CD4-positive, alpha-beta T cell (primary cell): Measurements from ENCODE around the gene PPP1R13B. TPM values are rescaled to one million over a fixed set of nuclear protein-coding genes. Genes with fewer than 3 reads are reported as not detected.
"Not testable (repeated sequence)": the region's sequence is repeated elsewhere in the genome, so short reads cannot be mapped to it uniquely, and the experiment has no call there.

ENCODE experiments used
- ATAC-seq: fragments of 200-7000 bp; cut with Tn5 transposase; one replicate; pipeline ENCODE4 v1.10.0; 2022; ENCODE audit warnings: mild to moderate bottlenecking; ENCODE audit not compliant: poor library complexity
- CTCF ChIA-PET: fragments of 350-600 bp; sonication (Branson Sonifier 250); formaldehyde crosslinking; loops from one replicate; lab custom pipeline; 2021; ENCODE audit warnings: antibody characterized with exemption, inconsistent platforms; lab: Charles Lee
- POLR2A ChIA-PET: fragments of 350-600 bp; sonication (Branson Sonifier 250); formaldehyde crosslinking; loops from one replicate; lab custom pipeline; 2021; ENCODE audit warnings: antibody characterized with exemption, inconsistent platforms; lab: Charles Lee
- DNase-seq, 14 experiments: peaks; one replicate each; pipeline ENCODE4 v3.0.0-alpha.2; 2013 to 2020; ENCODE audit warnings: mixed read lengths in 2 of 14
- H3K27ac ChIP-seq, 2 donors: one replicate each; pipeline versions ENCODE4 v1.5.1 to v1.7.0; 2013; ENCODE audit warnings: low read length in 2 of 2, low read depth in 1 of 2, mild to moderate bottlenecking in 1 of 2
- H3K27me3 ChIP-seq, 2 experiments: 1 replicate in 1 of 2; 2 replicates in 1 of 2; pipeline versions ENCODE4 v1.6.1 to v1.7.0; 2013; ENCODE audit warnings: low read length in 2 of 2, control low read depth in 1 of 2, mild to moderate bottlenecking in 1 of 2, moderate library complexity in 1 of 2; ENCODE audit not compliant: insufficient read depth in 2 of 2, control insufficient read depth in 1 of 2
- H3K36me3 ChIP-seq: one replicate; pipeline ENCODE4 v1.6.1; 2013; ENCODE audit warnings: low read length, control low read depth; ENCODE audit not compliant: insufficient read depth
- H3K4me1 ChIP-seq: one replicate; pipeline ENCODE4 v1.6.1; 2013; ENCODE audit warnings: low read length, control low read depth; ENCODE audit not compliant: insufficient read depth
- H3K4me3 ChIP-seq: one replicate; pipeline ENCODE4 v1.5.1; 2013; ENCODE audit warnings: mild to moderate bottlenecking, low read length, moderate library complexity
- H3K9me3 ChIP-seq, 2 experiments: 1 replicate in 1 of 2; 2 replicates in 1 of 2; pipeline versions ENCODE4 v1.6.1 to v1.7.0; 2013; ENCODE audit warnings: low read length in 2 of 2, mild to moderate bottlenecking in 2 of 2, control low read depth in 1 of 2, moderate library complexity in 1 of 2; ENCODE audit not compliant: control insufficient read depth in 1 of 2, insufficient read depth in 1 of 2
- H3K27ac Mint-ChIP-seq: one replicate; pipeline ENCODE4 v1.8.0; 2020; ENCODE audit warnings: mixed read lengths
- H3K27me3 Mint-ChIP-seq: one replicate; pipeline ENCODE4 v1.8.0; 2021; ENCODE audit warnings: mixed read lengths
- H3K36me3 Mint-ChIP-seq: one replicate; pipeline ENCODE4 v1.8.0; 2021; ENCODE audit warnings: low read depth, mixed read lengths
- H3K4me1 Mint-ChIP-seq: one replicate; pipeline ENCODE4 v1.8.0; 2021; ENCODE audit warnings: low read depth, mixed read lengths
- H3K4me3 Mint-ChIP-seq: one replicate; pipeline ENCODE4 v1.8.0; 2020; ENCODE audit warnings: mild to moderate bottlenecking, mixed read lengths
- H3K9me3 Mint-ChIP-seq: one replicate; pipeline ENCODE4 v1.8.0; 2020; ENCODE audit warnings: mixed read lengths
- intact Hi-C, 2 experiments: fragments of 100-400 bp; cut with DNase I in 1 of 2; cut with micrococcal nuclease in 1 of 2; formaldehyde crosslinking; loops; one replicate each; pipeline versions ENCODE4 v1.15.1 to v1.9.0; 2023 to 2025; cut with DNase I, micrococcal nuclease
- total RNA-seq, 174 experiments: library from RNA in 2 of 174; stranded (reverse) in 2 of 174; gene quantifications; one replicate each; pipeline ENCODE4 v1.2.3 and lab custom pipeline; 2021 to 2026
- TF ChIP-seq, protein P1 (sequence below): fragments of 200-600 bp; IDR thresholded peaks from one replicate; pipeline ENCODE4 v1.8.0; 2022; ENCODE audit warnings: antibody characterized with exemption, mild to moderate bottlenecking

Gene PPP1R13B
- total RNA-seq, 2 experiments from 2014 or later, result 14.3 to 14.4 TPM

DNA sequence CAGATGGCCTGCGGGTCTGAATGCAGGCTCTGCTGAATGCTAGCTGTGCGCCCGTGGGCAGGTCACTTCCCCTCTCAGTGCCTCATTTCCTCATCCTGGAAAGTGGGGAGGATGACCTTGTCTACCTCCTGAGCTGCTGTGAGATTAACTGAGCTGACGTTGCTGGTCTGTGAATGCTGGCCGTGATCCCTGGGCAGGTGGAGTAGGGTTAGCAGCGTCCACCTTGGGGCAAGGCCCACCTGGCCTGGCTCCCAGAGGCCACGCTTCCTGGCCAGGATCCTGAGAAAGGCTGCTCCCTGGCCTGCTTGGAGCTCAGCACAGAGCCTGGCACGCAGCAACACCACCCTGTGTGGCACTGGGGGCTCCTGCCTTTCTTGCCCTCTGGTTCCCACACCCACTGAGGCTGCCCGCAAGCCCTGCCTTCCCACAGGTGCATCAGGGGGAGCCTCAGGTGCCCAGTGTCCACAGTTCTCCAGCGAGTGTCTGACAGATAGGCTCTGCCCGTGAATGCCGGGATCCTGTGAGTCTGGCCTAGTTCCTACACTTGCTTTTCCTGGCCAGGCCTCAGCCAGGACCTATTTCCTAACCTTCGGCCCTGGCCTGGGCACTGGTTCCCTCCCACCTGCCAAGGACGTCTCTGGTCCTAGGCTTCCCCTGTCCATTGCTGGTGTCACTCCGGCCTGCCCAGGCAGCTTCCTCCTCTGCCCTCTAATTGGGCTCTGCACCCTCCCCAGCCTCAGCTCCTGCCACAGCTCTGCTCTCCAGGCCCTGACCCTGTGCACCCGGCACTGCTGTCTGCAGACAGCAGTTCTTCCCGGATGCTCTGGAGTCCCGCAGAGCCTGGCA, 43.7 kb upstream of the PPP1R13B start:
- no peak for ATAC-seq
- H3K9me3 Mint-ChIP-seq, result no peaks in the 10 kb centered on the region
- POLR2A ChIA-PET, result no interaction called here

DNA sequence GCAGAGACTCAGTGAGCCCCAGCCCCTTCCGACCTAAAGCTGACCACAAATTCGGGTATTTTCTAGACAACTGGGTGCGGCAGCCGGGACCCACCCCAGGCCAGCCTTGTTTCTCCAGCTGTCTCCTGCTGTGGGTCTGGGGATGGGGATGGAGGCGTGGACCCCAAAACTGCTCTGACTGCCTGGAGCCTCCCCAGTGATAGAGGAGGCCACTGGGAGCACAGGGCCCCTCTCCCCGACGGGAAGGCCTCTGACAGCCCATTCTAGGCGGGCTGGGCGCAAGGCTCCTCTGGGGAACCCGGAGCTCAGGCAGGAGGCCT, 42.6 kb upstream of the PPP1R13B start:
- H3K27ac Mint-ChIP-seq, result no peak overlapping the region
- H3K4me3 Mint-ChIP-seq, result no peak overlapping the region
- ATAC-seq (no peak), DNase-seq (no peak)
- no peaks in the 10 kb centered on the region for H3K36me3 Mint-ChIP-seq
- POLR2A ChIA-PET, result no interaction called here
- H3K4me1 Mint-ChIP-seq, result no peaks in the 10 kb centered on the region
- no peak overlapping the region for H3K27ac ChIP-seq
- H3K4me1 ChIP-seq, result no peaks in the 10 kb centered on the region
- CTCF ChIA-PET, result no interaction called here
- H3K4me3 ChIP-seq, result no peak overlapping the region
- H3K27me3 ChIP-seq, result no peaks in the 10 kb centered on the region
- TF ChIP-seq, protein P1, sequence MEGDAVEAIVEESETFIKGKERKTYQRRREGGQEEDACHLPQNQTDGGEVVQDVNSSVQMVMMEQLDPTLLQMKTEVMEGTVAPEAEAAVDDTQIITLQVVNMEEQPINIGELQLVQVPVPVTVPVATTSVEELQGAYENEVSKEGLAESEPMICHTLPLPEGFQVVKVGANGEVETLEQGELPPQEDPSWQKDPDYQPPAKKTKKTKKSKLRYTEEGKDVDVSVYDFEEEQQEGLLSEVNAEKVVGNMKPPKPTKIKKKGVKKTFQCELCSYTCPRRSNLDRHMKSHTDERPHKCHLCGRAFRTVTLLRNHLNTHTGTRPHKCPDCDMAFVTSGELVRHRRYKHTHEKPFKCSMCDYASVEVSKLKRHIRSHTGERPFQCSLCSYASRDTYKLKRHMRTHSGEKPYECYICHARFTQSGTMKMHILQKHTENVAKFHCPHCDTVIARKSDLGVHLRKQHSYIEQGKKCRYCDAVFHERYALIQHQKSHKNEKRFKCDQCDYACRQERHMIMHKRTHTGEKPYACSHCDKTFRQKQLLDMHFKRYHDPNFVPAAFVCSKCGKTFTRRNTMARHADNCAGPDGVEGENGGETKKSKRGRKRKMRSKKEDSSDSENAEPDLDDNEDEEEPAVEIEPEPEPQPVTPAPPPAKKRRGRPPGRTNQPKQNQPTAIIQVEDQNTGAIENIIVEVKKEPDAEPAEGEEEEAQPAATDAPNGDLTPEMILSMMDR, result no peak
- intact Hi-C loops, result no loop called here
- no peaks in the 10 kb centered on the region for H3K9me3 Mint-ChIP-seq
- H3K36me3 ChIP-seq, result no peaks in the 10 kb centered on the region
- H3K27me3 Mint-ChIP-seq, result no peaks in the 10 kb centered on the region
- no peaks in the 10 kb centered on the region for H3K9me3 ChIP-seq

More for the DNA sequence above, 43.7 kb upstream of the PPP1R13B start:
- Histone ChIP-seq H3K9me3 (no peaks in the 10 kb centered on the region), H3K27ac (no peak overlapping the region), H3K4me1 (no peaks in the 10 kb centered on the region), H3K36me3 (no peaks in the 10 kb centered on the region), H3K4me3 (no peak overlapping the region), H3K27me3 (no peaks in the 10 kb centered on the region)
- CTCF ChIA-PET, result no interaction called here
- no peaks in the 10 kb centered on the region for H3K27me3 Mint-ChIP-seq
- H3K27ac Mint-ChIP-seq, result no peak overlapping the region
- H3K4me3 Mint-ChIP-seq, result no peak overlapping the region
- no peaks in the 10 kb centered on the region for H3K36me3 Mint-ChIP-seq
- intact Hi-C loops, result no loop called here
- no peaks in the 10 kb centered on the region for H3K4me1 Mint-ChIP-seq
- no peak for DNase-seq
- TF ChIP-seq, protein P1, result no peak

DNA sequence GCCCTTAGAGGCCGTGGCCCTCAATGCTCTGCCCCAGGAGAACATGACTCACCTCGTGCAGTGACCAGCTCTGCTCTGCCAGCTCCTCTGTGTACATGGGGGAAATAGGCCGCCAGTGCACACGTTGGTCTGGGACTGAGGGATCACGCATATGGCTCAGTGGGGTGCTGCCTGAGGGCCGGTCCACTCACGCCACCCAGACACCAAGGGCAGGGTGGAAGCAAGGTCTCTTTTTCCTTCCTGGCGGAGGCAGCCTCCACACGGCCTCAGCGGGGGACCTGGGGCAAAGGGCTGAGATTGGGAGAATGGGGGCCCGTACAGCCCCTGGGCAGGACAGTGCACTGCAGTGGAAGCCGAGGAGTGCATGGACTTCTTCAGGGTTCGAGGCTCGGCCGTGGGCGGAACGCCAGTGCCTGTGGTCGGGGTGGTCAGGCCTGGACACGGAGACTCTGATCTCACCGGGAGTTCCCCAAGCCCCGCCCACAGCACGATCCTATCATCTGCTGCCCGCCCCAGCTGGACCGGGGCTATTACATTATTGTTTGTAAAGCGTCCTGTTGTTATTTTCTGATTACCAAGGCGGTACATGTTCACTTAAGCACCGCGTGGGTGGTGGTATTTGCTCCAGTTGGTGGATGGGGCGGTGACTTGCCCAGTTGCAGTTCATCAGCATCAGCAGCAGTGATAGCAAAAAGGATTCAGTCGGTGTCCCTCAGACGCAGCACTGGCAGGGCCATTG, 42.1 kb upstream of the PPP1R13B start:
- DNase-seq, result no peak
- CTCF ChIA-PET, result no interaction called here
- H3K36me3 ChIP-seq, result no peaks in the 10 kb centered on the region
- POLR2A ChIA-PET, result no interaction called here
- Mint-ChIP-seq H3K27ac (no peak overlapping the region), H3K4me1 (no peaks in the 10 kb centered on the region), H3K4me3 (no peak overlapping the region), H3K9me3 (no peaks in the 10 kb centered on the region), H3K27me3 (no peaks in the 10 kb centered on the region), H3K36me3 (no peaks in the 10 kb centered on the region)
- H3K4me1 ChIP-seq, result no peaks in the 10 kb centered on the region
- H3K27me3 ChIP-seq, result no peaks in the 10 kb centered on the region
- no peak overlapping the region for H3K4me3 ChIP-seq
- H3K9me3 ChIP-seq, result no peaks in the 10 kb centered on the region
- ATAC-seq, result no peak
- TF ChIP-seq, protein P1, result no peak
- no peak overlapping the region for H3K27ac ChIP-seq
- intact Hi-C loops, result no loop called here

DNA sequence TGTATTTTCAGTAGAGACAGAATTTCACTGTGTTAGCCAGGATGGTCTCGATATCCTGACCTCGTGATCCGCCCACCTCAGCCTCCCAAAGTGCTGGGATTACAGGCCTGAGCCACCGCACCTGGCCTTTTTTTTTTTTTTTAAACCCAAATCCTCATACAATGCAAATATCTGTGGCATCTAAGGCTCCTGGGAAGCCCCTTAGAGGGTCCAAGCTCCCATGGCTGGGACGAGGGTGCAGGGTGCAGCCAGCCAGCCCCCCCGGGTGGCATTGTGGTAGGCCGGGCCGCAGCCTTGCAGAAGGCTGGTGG, 41.6 kb upstream of the PPP1R13B start:
- H3K4me3 Mint-ChIP-seq, H3K27me3 Mint-ChIP-seq, H3K36me3 ChIP-seq, H3K9me3 ChIP-seq, H3K27ac ChIP-seq, H3K4me1 ChIP-seq, H3K36me3 Mint-ChIP-seq, H3K4me3 ChIP-seq, intact Hi-C loops, H3K27me3 ChIP-seq, CTCF ChIA-PET, H3K27ac Mint-ChIP-seq, ATAC-seq, DNase-seq, POLR2A ChIA-PET, H3K9me3 Mint-ChIP-seq, H3K4me1 Mint-ChIP-seq: not testable (repeated sequence)
